ENCODE measurements around the gene ASB1. TPM values are rescaled to one million over a fixed set of nuclear protein-coding genes. Genes with fewer than 3 reads are reported as not detected.
"Not testable (repeated sequence)": the region's sequence is repeated elsewhere in the genome, so short reads cannot be mapped to it uniquely, and the experiment has no call there.

The ASB1 gene
- total RNA-seq, 1 experiment from 2014 or later = 24.7 TPM

DNA sequence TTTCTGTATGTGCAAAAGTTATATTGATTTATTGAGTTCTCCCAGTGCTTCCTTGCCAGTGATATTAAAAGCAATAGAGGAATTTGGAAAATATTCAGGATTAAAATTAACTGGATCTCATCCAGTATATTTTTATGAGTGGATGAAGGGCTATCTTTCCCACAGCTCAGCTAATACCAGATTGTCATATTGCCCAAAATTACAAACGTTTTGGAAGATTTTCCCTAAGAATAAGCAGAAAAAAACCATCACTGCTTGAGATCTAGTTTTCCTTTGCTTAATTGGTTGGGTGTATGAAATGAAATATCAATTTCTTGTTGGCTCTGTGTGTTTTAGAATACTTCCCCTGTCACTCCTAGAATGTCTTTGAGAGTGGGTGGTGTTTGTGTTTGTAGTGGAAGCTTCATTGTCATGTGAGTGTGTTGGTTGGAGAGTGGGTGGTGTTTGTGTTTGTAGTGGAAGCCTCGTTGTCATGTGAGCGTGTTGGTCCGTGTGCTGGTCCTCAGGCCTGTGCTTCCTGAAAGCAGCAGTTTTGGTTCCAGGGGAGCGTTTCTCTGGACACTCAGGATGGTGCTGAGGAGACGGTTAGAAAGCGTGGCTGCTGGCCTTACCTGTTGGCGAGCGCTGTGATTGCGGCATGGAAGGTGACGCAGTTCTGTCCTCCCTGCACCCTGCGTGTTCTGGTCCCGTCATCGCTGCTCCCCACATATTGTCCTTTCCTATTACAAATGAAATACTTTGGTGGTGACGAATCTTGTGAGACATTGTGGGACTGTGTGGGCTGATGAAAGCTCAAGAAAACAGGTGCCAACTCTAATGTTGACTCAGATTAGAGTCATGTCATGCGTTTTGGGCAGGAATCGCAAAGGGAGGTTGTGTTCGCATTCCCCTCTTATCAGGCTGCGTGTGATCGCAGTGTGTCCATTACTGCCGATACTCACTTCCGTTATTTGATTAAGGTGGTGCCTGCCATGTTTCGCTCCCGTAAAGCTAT, 12.4 kb downstream of the ASB1 start:
- Histone ChIP-seq H3K27me3 (replicated peaks) (no peaks in the 10 kb centered on the region), H3K4me1 (replicated peaks) (peaks cover 54% of the 10 kb centered on the region), H3K36me3 (peaks cover 80% of the 10 kb centered on the region), H3K9me3 (replicated peaks) (no peaks in the 10 kb centered on the region), H3K4me3 (0 out of 2 replicates have a peak overlapping the region, but pooled peaks have one; percentile 3), H3K27ac (peak overlapping the region; percentile 88)
- DNase-seq (ENCODE audit: low read depth in 1 of 2, low spot score in 2 of 2) = peak; percentile 90 to 94

DNA sequence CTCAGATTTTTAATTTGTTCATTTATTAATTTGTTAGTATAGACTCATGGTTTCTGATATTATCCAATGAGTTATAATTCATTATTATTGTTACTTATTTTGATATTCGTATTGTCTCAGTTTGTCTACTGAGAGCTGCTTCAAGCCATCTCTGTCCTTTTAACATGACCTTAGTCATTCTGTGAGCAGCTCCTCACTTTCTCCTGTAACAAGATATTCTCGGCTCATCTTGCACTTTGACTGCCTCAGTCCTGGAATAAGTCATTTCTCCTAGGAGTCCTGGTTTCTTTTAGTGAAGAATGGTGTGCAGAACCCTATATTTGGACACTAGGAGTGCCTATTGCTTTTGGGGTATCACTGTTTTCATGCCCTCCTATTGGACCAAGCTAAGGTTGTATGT, 13.2 kb downstream of the ASB1 start:
- Histone ChIP-seq H3K27me3 (replicated peaks) (no peaks in the 10 kb centered on the region), H3K9me3 (replicated peaks) (no peaks in the 10 kb centered on the region), H3K36me3 (peaks cover 84% of the 10 kb centered on the region), H3K27ac (peak overlapping the region; percentile 88), H3K4me3 (no peak overlapping the region), H3K4me1 (replicated peaks) (peaks cover 46% of the 10 kb centered on the region)
- no peak for DNase-seq (ENCODE audit: low read depth in 1 of 2, low spot score in 2 of 2)

DNA sequence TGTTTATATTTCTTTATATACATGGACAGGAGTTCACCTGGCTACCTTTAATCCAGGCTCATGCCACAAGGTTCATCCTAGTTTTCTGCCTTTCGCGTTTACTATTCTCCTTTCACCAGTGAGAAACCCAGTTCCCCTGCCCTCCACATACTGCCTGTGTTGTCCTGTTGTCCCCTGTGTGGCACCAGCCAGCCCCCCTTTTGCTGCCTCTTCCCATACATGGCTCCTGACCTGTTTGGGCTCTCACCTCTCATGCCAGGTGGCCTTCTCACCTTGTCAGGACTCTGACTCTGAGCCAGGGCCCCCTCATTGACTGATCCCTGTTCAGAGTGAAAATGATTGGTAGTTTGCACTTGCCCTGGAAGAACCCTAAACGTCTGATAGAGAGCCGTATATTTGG, 13.6 kb downstream of the ASB1 start:
- H3K9me3 ChIP-seq (replicated peaks) = no peaks in the 10 kb centered on the region
- H3K36me3 ChIP-seq = peaks cover 84% of the 10 kb centered on the region
- no peaks in the 10 kb centered on the region for H3K27me3 ChIP-seq (replicated peaks)
- no peak overlapping the region for H3K4me3 ChIP-seq
- no peak for DNase-seq (ENCODE audit: low read depth in 1 of 2, low spot score in 2 of 2)
- peak overlapping the region; percentile 88 for H3K27ac ChIP-seq
- peaks cover 42% of the 10 kb centered on the region for H3K4me1 ChIP-seq (replicated peaks)

DNA sequence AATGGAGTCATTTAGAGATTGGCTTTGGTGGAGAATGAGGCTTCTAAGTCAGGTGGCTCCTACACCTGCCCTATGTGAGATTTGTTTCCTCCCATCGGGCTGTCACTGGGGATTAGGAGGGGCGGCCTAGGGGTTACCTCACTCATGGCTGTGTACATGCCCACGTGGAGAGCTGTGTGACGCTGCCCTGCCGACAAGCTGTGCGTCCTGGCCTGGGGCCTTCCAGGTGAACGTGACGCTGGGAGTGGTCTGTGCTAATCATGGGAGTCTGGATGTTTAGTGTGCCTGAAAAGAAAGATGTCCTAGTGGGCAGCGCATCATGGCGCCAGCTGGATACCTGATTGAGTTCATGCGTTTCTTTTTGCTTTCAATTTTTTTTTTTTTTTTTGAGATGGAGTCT, 14.0 kb downstream of the ASB1 start:
- Histone ChIP-seq H3K4me3 (no peak overlapping the region), H3K27me3 (replicated peaks) (no peaks in the 10 kb centered on the region), H3K36me3 (peaks cover 84% of the 10 kb centered on the region), H3K27ac (peak overlapping the region; percentile 88), H3K9me3 (replicated peaks) (no peaks in the 10 kb centered on the region), H3K4me1 (replicated peaks) (peaks cover 38% of the 10 kb centered on the region)
- DNase-seq (ENCODE audit: low read depth in 1 of 2, low spot score in 2 of 2) = no peak

DNA sequence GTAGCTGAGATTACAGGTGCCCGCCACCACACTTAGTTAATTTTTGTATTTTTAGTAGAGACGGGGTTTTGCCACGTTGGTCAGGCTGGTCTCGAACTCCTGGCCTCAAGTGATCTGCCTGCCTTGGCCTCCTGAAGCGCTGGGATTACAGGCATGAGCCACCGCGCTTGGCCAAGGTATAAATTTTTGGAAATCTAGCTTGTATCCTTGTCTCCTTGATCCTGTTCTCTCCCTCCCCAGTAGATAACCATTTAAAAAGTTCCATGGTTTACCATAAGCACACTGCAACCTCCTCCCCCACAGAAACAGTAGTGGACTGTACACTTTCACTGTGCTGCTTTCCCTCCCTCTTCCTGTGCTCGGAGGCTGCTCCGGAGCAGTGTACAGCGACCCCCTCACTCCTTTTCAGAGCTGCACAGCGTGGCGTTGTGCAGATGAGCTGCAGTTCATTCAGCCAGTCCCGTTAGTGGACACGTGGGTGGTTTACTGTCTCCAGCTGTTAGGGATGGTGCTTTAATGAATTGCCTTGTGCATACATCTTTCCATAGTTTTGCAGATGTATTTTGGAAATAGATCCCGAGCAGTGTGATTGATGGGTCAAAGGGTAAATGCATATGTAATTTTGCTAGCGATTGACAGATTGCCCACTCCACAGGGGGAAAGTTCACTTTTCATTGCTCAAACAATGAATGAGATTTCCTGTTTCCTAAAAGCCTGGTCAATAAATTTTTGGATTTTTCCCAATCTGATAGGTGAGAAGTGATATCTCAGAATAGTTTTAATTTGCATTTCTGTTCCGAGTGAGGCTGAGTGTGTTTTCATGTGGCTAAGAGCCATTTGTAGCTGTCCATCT, 14.8 kb downstream of the ASB1 start:
- Histone ChIP-seq H3K27ac (no peak overlapping the region), H3K27me3 (replicated peaks) (no peaks in the 10 kb centered on the region), H3K36me3 (peaks cover 84% of the 10 kb centered on the region), H3K9me3 (replicated peaks) (no peaks in the 10 kb centered on the region), H3K4me3 (no peak overlapping the region), H3K4me1 (replicated peaks) (peaks cover 30% of the 10 kb centered on the region)
- DNase-seq (ENCODE audit: low read depth in 1 of 2, low spot score in 2 of 2) = no peak

DNA sequence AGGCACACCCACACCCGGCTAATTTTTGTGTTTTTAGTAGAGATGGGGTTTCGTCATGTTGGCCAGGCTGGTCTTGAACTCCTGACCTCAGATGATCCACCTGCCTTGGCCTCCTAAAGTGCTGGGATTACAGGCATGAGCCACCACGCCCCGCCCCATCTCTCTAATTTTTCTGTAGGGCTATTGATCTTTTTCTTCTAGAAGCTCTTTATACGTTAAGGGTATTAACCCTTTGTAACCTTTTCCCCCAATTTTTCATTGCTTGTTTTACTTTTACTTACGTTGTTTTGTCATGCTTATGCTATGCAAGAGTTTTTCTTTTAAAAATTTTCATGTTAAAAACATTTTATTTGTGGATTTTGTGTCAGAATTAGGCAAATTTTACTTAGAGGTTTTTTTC, 15.5 kb downstream of the ASB1 start:
- H3K36me3 ChIP-seq = peaks cover 84% of the 10 kb centered on the region
- not testable (repeated sequence) for H3K27ac ChIP-seq; H3K9me3 ChIP-seq (replicated peaks); H3K27me3 ChIP-seq (replicated peaks); H3K4me3 ChIP-seq; DNase-seq (ENCODE audit: low read depth in 1 of 2, low spot score in 2 of 2)
- H3K4me1 ChIP-seq (replicated peaks) = peaks cover 25% of the 10 kb centered on the region

DNA sequence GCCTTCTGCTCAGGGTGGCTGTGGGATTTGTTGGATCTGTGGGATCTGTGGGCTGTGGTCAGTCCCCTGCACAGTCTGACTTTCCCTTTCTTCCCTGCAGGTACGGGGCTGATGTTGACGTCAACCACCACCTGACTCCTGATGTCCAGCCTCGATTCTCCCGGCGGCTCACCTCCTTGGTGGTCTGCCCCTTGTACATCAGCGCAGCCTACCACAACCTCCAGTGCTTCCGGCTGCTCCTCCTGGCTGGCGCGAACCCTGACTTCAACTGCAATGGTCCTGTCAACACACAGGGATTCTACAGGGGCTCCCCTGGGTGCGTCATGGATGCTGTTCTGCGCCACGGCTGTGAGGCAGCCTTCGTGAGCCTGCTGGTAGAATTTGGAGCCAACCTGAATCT, 17.5 kb downstream of the ASB1 start:
- Histone ChIP-seq H3K27ac (no peak overlapping the region), H3K36me3 (peaks cover 87% of the 10 kb centered on the region), H3K9me3 (replicated peaks) (no peaks in the 10 kb centered on the region), H3K27me3 (replicated peaks) (no peaks in the 10 kb centered on the region), H3K4me1 (replicated peaks) (peaks cover 15% of the 10 kb centered on the region), H3K4me3 (no peak overlapping the region)
- peak in 1 of 2 experiments; percentile 36 for DNase-seq (ENCODE audit: low read depth in 1 of 2, low spot score in 2 of 2)

DNA sequence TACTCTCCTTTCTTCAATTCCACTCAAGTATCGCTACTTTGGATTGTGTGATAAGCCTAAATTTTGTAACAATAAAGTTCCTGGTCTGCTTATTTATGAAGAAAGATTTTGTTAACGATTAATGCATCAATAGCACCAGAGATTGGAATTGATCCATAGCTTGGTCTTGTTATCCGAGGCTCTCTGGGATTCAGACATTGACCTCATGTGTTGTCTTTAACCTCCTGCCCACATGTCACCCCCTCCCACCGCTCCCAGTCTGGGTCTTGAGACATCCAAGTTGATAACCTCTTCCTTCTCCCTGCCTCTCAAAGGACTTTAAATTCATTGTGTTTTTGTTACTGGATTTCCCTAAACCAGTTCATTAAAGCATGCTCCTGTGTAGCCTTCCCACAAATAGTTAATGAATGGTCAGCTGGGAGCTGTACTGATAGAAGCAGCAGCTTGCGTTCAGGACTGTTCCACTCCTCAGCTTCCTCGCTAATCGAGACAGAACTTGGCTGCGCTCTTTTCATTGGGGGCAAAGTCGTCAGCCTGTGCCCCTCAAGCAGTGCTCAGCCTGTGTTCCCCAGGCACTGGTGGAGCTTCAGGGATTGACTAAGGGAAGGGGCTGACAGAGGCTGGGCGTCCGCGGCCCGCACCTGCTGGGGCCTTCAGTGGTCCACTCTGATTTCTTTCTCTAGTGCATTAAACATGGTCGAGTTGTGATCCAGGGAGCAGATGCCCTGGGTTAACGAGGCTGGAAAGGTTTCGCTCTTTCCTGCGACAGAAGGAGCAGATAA, 18.9 kb downstream of the ASB1 start:
- Histone ChIP-seq H3K27ac (no peak overlapping the region), H3K36me3 (peaks cover 91% of the 10 kb centered on the region), H3K4me1 (replicated peaks) (peaks cover 3% of the 10 kb centered on the region), H3K4me3 (no peak overlapping the region), H3K27me3 (replicated peaks) (no peaks in the 10 kb centered on the region), H3K9me3 (replicated peaks) (no peaks in the 10 kb centered on the region)
- no peak for DNase-seq (ENCODE audit: low read depth in 1 of 2, low spot score in 2 of 2)

DNA sequence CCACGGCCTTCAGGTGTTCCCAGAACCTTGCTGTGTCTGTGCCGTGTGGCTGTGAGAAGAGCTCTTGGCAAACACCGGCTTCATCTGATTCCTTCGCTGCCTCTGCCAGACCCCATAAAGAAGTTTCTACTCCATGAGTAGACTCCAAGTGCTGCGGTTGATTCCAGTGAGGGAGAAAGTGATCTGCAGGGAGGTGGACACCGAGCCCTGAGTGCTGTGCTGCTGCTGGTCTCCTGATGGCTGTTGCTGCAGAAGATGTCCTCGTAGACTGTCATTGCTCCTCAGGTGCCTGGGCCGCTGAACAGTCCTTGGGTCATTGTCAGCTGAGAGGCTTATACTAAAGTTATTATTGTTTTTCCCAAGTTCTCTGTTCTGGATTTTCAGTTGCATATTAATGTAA, 19.6 kb downstream of the ASB1 start:
- Histone ChIP-seq H3K36me3 (peaks cover 93% of the 10 kb centered on the region), H3K4me1 (replicated peaks) (no peaks in the 10 kb centered on the region), H3K27ac (no peak overlapping the region), H3K9me3 (replicated peaks) (no peaks in the 10 kb centered on the region), H3K4me3 (no peak overlapping the region), H3K27me3 (replicated peaks) (no peaks in the 10 kb centered on the region)
- DNase-seq (ENCODE audit: low read depth in 1 of 2, low spot score in 2 of 2) = no peak

DNA sequence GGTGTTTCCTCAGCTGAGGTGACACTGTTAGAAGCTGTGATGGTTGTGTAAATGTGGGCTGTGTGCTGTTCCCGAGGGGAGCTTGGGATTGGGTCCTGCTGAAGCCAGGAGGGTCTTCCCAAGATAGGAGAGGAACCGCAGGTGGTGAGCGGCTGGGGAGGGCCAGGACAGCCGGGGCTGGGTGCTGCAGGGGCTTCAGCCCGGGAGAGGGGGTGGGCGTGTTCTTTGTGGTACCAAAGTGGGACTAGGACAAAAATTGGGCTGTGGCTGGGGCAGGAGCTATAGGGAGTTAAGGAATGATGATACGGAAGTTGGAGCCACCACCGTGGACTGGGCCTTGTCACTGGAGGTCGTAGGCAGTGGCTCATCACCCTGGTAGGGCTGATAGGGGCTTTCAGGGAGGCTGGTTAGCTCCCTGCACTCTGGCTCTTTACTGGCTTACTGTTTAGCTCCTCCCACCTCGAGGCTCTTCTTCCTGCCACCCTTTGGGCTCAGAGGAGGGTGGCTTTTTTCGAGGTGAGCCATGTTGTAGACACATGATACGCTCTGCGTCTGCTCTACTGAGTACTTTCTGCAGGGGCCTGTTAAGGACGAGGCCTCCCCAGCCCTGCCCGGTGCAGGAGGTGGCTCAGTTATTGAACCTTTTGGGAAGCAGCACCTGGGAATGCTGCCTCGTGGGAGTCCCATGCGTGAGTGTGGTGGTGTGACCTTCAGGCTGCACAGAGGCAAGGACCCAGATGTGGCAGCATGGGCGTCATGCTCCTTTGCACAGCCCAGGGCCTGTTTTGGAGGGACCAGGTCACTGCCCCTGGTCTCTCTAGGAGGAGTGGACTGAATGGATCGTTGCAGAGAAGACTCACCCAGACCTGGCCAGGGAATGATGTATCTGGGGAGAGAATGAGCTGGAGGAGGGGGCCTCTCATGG, 21.6 kb downstream of the ASB1 start:
- H3K36me3 ChIP-seq = peaks cover 93% of the 10 kb centered on the region
- DNase-seq (ENCODE audit: low read depth in 1 of 2, low spot score in 2 of 2) = no peak
- no peak overlapping the region for H3K27ac ChIP-seq
- no peak overlapping the region for H3K4me3 ChIP-seq
- H3K27me3 ChIP-seq (replicated peaks) = no peaks in the 10 kb centered on the region
- no peaks in the 10 kb centered on the region for H3K9me3 ChIP-seq (replicated peaks)
- H3K4me1 ChIP-seq (replicated peaks) = no peaks in the 10 kb centered on the region

DNA sequence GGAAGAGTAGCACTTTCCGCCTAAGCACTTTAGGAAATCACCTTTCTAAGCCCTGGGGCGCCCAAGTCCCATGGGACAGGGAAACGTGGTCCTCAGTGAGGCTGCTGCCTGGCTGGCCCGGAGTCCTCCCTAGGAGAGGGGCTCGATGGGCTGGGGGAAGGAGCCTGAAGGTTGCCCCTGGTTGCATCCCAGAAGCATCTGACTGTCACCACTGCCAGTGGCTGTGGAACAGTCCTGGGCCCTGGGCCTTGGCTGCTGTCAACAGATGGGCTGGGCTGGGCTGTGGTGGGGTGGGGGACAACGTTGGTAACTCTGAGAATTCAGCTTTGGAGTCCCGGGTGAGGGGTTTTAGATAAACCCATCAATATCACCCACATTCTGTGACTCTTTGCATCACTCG, 22.5 kb downstream of the ASB1 start:
- Histone ChIP-seq H3K4me3 (no peak overlapping the region), H3K4me1 (replicated peaks) (no peaks in the 10 kb centered on the region), H3K9me3 (replicated peaks) (no peaks in the 10 kb centered on the region), H3K36me3 (peaks cover 89% of the 10 kb centered on the region), H3K27ac (no peak overlapping the region), H3K27me3 (replicated peaks) (no peaks in the 10 kb centered on the region)
- no peak for DNase-seq (ENCODE audit: low read depth in 1 of 2, low spot score in 2 of 2)

DNA sequence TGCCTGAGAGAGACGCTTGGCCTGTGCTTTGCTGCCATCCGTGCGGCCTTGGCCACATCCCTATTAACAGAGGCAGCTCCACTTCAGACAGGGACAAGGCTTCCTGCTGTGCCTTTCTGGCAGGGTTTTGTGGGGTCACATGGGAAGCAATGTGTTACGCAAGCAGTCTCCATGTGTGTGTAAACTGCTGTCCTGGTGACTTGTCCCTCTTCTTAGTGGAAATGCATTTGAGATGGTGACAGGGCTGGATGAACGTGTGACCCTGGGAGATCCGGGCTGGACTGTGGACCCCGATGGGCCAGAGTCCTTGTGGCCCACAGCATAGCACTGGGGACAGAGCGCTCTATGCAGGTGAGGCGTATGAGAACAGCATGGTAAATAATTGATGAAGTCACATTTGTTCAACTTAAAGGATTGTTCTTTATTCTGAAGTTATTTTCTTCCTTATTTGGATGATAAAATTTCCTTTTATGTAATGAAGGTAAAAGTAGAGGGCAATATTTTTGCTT, 23.2 kb downstream of the ASB1 start:
- Histone ChIP-seq H3K27me3 (replicated peaks) (no peaks in the 10 kb centered on the region), H3K9me3 (replicated peaks) (no peaks in the 10 kb centered on the region), H3K36me3 (peaks cover 82% of the 10 kb centered on the region), H3K4me1 (replicated peaks) (no peaks in the 10 kb centered on the region), H3K4me3 (no peak overlapping the region), H3K27ac (no peak overlapping the region)
- DNase-seq (ENCODE audit: low read depth in 1 of 2, low spot score in 2 of 2) = no peak

Measured in SJSA1 (cell line).